WTC11 (cell line): ENCODE measurements around the gene AMER3. TPM values are rescaled to one million over a fixed set of nuclear protein-coding genes. Genes with fewer than 3 reads are reported as not detected.
"Not testable (repeated sequence)": the region's sequence is repeated elsewhere in the genome, so short reads cannot be mapped to it uniquely, and the experiment has no call there.

Experiments used
- ATAC-seq: fragments of 200-7000 bp; cut with Tn5 transposase; 2 replicates; pipeline ENCODE4 v1.10.0; 2021; ENCODE audit warnings: mild to moderate bottlenecking, moderate library complexity
- CTCF ChIA-PET: fragments of 300-600 bp; sonication (Branson Sonifier 250); formaldehyde crosslinking; loops from one replicate; lab custom pipeline; 2021; ENCODE audit warnings: antibody characterized with exemption; lab: Charles Lee
- POLR2A ChIA-PET: fragments of 350-600 bp; sonication (Branson Sonifier 250); formaldehyde crosslinking; loops from one replicate; lab custom pipeline; 2021; ENCODE audit warnings: antibody characterized with exemption; lab: Charles Lee
- DNase-seq: peaks from one replicate; pipeline ENCODE4 v3.0.0; 2021; ENCODE audit warnings: low spot score
- H3K27ac Mint-ChIP-seq: 2 replicates; pipeline ENCODE4 v1.8.0; 2021; ENCODE audit warnings: mixed read lengths
- H3K27me3 Mint-ChIP-seq: 2 replicates; pipeline ENCODE4 v1.8.0; 2021; ENCODE audit warnings: low read depth, mild to moderate bottlenecking, moderate library complexity, mixed read lengths
- H3K36me3 Mint-ChIP-seq: 2 replicates; pipeline ENCODE4 v1.8.0; 2021; ENCODE audit warnings: mixed read lengths
- H3K4me1 Mint-ChIP-seq: 2 replicates; pipeline ENCODE4 v1.8.0; 2022; ENCODE audit warnings: mixed read lengths
- H3K4me3 Mint-ChIP-seq: 2 replicates; pipeline ENCODE4 v1.8.0; 2021; ENCODE audit warnings: mild to moderate bottlenecking, moderate library complexity, mixed read lengths
- H3K9me3 Mint-ChIP-seq: 2 replicates; pipeline ENCODE4 v1.8.0; 2021; ENCODE audit warnings: mixed read lengths
- ARID4B ChIP-seq: sonication (generic); formaldehyde crosslinking; IDR thresholded peaks from 2 replicates; pipeline ENCODE4 v1.8.0; 2023; ENCODE audit warnings: missing genetic modification reagents, mild to moderate bottlenecking, borderline replicate concordance
- CDX4 ChIP-seq: fragments of 250-450 bp; sonication (Bioruptor Pico); IDR thresholded peaks from 2 replicates; pipeline ENCODE4 v1.9.0; 2021; ENCODE audit warnings: moderate library complexity, mild to moderate bottlenecking, inconsistent platforms, borderline replicate concordance
- JUN ChIP-seq: sonication (generic); formaldehyde crosslinking; IDR thresholded peaks from 2 replicates; pipeline ENCODE4 v1.8.0; 2023; ENCODE audit warnings: mild to moderate bottlenecking, missing genetic modification reagents
- NFATC4 ChIP-seq: fragments of 250-450 bp; sonication (Bioruptor Pico); IDR thresholded peaks from 2 replicates; pipeline ENCODE4 v1.9.0; 2021; ENCODE audit warnings: mild to moderate bottlenecking
- RELA ChIP-seq: sonication (generic); formaldehyde crosslinking; IDR thresholded peaks from 2 replicates; pipeline ENCODE4 v1.8.1; 2022; ENCODE audit warnings: missing genetic modification reagents, mild to moderate bottlenecking, borderline replicate concordance
- SMAD3 ChIP-seq: sonication (generic); formaldehyde crosslinking; IDR thresholded peaks from 2 replicates; pipeline ENCODE4 v1.8.0; 2022; ENCODE audit warnings: missing genetic modification reagents, mild to moderate bottlenecking, borderline replicate concordance
- SOX15 ChIP-seq: fragments of 250-450 bp; sonication (Bioruptor Pico); IDR thresholded peaks from 2 replicates; pipeline ENCODE4 v1.9.0; 2021; ENCODE audit warnings: mild to moderate bottlenecking
- TCF7 ChIP-seq: sonication (generic); formaldehyde crosslinking; IDR thresholded peaks from 2 replicates; pipeline ENCODE4 v1.8.0; 2022; ENCODE audit warnings: mild to moderate bottlenecking, low read depth, missing genetic modification reagents, moderate library complexity
- USF2 ChIP-seq: sonication (generic); formaldehyde crosslinking; IDR thresholded peaks from 2 replicates; pipeline ENCODE4 v1.8.1; 2023; ENCODE audit warnings: mild to moderate bottlenecking, missing genetic modification reagents, moderate library complexity
- ZBTB43 ChIP-seq: sonication (generic); formaldehyde crosslinking; IDR thresholded peaks from 2 replicates; pipeline ENCODE4 v1.8.1; 2023; ENCODE audit warnings: mild to moderate bottlenecking, missing genetic modification reagents
- ZNF121 ChIP-seq: sonication (generic); formaldehyde crosslinking; IDR thresholded peaks from 2 replicates; pipeline ENCODE4 v1.8.0; 2023; ENCODE audit warnings: missing genetic modification reagents
- ZNF263 ChIP-seq: sonication (generic); formaldehyde crosslinking; IDR thresholded peaks from 2 replicates; pipeline ENCODE4 v1.8.1; 2022; ENCODE audit warnings: low read depth, mild to moderate bottlenecking, moderate library complexity, missing genetic modification reagents
- ZNF671 ChIP-seq: fragments of 250-450 bp; sonication (Bioruptor Pico); IDR thresholded peaks from 2 replicates; pipeline ENCODE4 v1.8.0; 2021; ENCODE audit warnings: mild to moderate bottlenecking
- total RNA-seq: library from RNA; stranded (reverse); gene quantifications from 3 replicates; pipeline ENCODE4 v1.2.3, GENCODE V29; 2021
- TF ChIP-seq, protein P1 (sequence below): fragments of 200-600 bp; IDR thresholded peaks from 2 replicates; pipeline ENCODE4 v1.8.0; 2022; ENCODE audit warnings: antibody characterized with exemption
- TF ChIP-seq, protein P2 (sequence below): sonication (generic); formaldehyde crosslinking; IDR thresholded peaks from 2 replicates; pipeline ENCODE4 v1.8.1; 2023; ENCODE audit warnings: mild to moderate bottlenecking, missing genetic modification reagents, moderate library complexity
- TF ChIP-seq, protein P3 (sequence below): sonication (generic); formaldehyde crosslinking; IDR thresholded peaks from 2 replicates; pipeline ENCODE4 v1.8.1; 2023; ENCODE audit warnings: mild to moderate bottlenecking, missing genetic modification reagents
- TF ChIP-seq, protein P4 (sequence below): sonication (generic); formaldehyde crosslinking; conservative IDR thresholded peaks from 2 replicates; pipeline ENCODE4 v1.8.1; 2022; ENCODE audit warnings: mild to moderate bottlenecking, missing genetic modification reagents

The AMER3 gene
- total RNA-seq, 1 experiment from 2014 or later: 0.13 TPM

DNA sequence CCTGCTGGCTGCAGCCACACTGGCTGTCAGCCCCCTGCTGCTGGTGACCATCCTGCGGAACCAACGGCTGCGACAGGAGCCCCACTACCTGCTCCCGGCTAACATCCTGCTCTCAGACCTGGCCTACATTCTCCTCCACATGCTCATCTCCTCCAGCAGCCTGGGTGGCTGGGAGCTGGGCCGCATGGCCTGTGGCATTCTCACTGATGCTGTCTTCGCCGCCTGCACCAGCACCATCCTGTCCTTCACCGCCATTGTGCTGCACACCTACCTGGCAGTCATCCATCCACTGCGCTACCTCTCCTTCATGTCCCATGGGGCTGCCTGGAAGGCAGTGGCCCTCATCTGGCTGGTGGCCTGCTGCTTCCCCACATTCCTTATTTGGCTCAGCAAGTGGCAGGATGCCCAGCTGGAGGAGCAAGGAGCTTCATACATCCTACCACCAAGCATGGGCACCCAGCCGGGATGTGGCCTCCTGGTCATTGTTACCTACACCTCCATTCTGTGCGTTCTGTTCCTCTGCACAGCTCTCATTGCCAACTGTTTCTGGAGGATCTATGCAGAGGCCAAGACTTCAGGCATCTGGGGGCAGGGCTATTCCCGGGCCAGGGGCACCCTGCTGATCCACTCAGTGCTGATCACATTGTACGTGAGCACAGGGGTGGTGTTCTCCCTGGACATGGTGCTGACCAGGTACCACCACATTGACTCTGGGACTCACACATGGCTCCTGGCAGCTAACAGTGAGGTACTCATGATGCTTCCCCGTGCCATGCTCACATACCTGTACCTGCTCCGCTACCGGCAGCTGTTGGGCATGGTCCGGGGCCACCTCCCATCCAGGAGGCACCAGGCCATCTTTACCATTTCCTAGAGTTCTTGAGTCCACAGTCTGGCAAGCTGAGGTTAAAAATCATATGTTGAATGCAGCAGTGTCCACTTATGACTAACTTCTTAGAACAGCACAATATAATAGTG is 25.7 kb upstream of the AMER3 start (continued):
- TF ChIP-seq ARID4B (CRISPR knock-in tag) (no peak), NFATC4 (CRISPR knock-in tag) (no peak), CDX4 (CRISPR knock-in tag) (no peak), TCF7 (no peak), JUN (CRISPR knock-in tag) (no peak)
- TF ChIP-seq, protein P1, sequence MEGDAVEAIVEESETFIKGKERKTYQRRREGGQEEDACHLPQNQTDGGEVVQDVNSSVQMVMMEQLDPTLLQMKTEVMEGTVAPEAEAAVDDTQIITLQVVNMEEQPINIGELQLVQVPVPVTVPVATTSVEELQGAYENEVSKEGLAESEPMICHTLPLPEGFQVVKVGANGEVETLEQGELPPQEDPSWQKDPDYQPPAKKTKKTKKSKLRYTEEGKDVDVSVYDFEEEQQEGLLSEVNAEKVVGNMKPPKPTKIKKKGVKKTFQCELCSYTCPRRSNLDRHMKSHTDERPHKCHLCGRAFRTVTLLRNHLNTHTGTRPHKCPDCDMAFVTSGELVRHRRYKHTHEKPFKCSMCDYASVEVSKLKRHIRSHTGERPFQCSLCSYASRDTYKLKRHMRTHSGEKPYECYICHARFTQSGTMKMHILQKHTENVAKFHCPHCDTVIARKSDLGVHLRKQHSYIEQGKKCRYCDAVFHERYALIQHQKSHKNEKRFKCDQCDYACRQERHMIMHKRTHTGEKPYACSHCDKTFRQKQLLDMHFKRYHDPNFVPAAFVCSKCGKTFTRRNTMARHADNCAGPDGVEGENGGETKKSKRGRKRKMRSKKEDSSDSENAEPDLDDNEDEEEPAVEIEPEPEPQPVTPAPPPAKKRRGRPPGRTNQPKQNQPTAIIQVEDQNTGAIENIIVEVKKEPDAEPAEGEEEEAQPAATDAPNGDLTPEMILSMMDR: no peak

- H3K36me3 Mint-ChIP-seq, H3K9me3 Mint-ChIP-seq, CTCF ChIA-PET, H3K4me3 Mint-ChIP-seq, H3K27ac Mint-ChIP-seq, DNase-seq, ATAC-seq: not testable (repeated sequence)
- peaks cover 11% of the 10 kb centered on the region for H3K4me1 Mint-ChIP-seq
- peaks cover 17% of the 10 kb centered on the region for H3K27me3 Mint-ChIP-seq
- POLR2A ChIA-PET: interaction anchor here (0.9 kb wide), 1 partner anchor 14 kb away, joined by 3 read pairs; no protein-coding TSS in a partner anchor
These were observed 23.1 kb upstream of the AMER3 start for GRCh38 chr2:130732257-130732656.

DNA sequence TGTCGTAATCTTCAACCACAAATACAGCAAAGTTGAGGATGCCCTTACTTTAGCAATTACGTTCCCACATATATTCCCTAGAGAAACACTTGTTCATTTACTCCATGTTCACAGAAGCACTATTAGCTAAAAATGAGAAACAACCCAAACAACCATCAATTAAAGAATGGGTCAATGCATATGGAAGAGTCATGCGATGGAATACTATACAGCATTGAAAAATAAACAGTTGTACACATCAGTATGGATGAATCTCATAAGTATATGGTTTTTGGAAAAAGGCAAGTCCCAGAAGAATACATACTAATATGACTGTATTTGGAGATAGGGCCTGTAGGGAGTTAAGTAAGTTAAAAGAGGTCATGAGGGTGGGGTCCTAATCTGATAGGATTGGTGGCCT is 20.1 kb upstream of the AMER3 start:
- DNase-seq (no peak), ATAC-seq (no peak)
- no peaks in the 10 kb centered on the region for H3K36me3 Mint-ChIP-seq
- POLR2A ChIA-PET: no interaction called here
- H3K4me3 Mint-ChIP-seq: no peak overlapping the region
- peaks cover 9% of the 10 kb centered on the region for H3K9me3 Mint-ChIP-seq
- H3K27me3 Mint-ChIP-seq: peaks cover 4% of the 10 kb centered on the region; the same call in 1 of the 2 replicates
- CTCF ChIA-PET: no interaction called here
- H3K4me1 Mint-ChIP-seq: no peaks in the 10 kb centered on the region
- H3K27ac Mint-ChIP-seq: no peak overlapping the region
- TF ChIP-seq, protein P2, sequence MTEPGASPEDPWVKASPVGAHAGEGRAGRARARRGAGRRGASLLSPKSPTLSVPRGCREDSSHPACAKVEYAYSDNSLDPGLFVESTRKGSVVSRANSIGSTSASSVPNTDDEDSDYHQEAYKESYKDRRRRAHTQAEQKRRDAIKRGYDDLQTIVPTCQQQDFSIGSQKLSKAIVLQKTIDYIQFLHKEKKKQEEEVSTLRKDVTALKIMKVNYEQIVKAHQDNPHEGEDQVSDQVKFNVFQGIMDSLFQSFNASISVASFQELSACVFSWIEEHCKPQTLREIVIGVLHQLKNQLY (CRISPR knock-in tag): no peak
- TF ChIP-seq SOX15 (CRISPR knock-in tag) (no peak), ZBTB43 (CRISPR knock-in tag) (no peak), RELA (CRISPR knock-in tag) (no peak), ZNF121 (CRISPR knock-in tag) (no peak), USF2 (CRISPR knock-in tag) (no peak), ZNF671 (no peak), ZNF263 (CRISPR knock-in tag) (no peak), SMAD3 (CRISPR knock-in tag) (no peak)
- TF ChIP-seq, protein P3, sequence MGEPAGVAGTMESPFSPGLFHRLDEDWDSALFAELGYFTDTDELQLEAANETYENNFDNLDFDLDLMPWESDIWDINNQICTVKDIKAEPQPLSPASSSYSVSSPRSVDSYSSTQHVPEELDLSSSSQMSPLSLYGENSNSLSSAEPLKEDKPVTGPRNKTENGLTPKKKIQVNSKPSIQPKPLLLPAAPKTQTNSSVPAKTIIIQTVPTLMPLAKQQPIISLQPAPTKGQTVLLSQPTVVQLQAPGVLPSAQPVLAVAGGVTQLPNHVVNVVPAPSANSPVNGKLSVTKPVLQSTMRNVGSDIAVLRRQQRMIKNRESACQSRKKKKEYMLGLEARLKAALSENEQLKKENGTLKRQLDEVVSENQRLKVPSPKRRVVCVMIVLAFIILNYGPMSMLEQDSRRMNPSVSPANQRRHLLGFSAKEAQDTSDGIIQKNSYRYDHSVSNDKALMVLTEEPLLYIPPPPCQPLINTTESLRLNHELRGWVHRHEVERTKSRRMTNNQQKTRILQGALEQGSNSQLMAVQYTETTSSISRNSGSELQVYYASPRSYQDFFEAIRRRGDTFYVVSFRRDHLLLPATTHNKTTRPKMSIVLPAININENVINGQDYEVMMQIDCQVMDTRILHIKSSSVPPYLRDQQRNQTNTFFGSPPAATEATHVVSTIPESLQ (CRISPR knock-in tag): no peak
- TF ChIP-seq, protein P4, sequence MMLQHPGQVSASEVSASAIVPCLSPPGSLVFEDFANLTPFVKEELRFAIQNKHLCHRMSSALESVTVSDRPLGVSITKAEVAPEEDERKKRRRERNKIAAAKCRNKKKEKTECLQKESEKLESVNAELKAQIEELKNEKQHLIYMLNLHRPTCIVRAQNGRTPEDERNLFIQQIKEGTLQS: no peak
